ENCODE measurements around the gene LAMA3.
"Not testable (repeated sequence)": the region's sequence is repeated elsewhere in the genome, so short reads cannot be mapped to it uniquely, and the experiment has no call there.

Gene LAMA3

DNA sequence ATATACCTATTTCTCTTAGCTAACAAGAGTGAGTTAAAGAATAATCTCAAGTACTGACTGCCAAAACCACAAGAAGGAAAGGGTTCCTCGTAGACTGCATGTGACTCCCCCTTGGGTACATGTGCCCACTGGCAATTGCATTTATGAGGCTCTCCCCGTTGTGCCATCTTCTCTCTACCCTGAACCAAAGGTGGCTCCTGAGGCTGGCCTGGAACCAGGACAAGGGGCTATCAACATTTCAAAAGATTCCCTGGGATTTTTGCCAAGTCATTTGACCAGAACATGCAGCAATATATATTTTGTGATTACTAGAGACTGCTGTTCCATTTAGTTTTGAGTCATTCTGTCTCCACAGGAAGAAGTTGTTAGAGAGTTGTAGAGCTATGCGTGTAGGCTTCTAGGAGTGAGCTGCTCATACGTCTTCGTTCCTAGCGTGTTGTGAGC lies 45.8 kb downstream of the LAMA3 start:
- no peak for DNase-seq

DNA sequence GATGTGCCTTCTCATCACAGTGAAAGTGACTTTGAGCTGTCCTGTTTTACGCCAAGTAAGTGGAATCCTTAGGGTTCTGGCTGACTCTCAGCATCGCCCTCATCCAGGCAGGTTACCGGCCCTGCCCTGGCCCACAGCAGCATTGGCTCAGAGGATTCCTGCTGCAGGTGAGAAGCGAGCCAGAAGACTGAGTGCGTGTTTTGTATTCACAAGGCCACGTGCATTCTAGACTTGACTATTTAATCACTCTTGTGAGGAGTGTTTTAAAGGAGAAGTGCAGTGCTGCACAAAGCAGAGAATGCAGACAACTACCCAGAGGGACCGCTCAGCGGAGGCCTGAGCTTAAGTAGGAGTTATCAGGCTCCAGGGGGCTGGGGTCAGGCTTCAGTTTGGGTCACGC lies 48.3 kb downstream of the LAMA3 start:
- DNase-seq, result no peak

DNA sequence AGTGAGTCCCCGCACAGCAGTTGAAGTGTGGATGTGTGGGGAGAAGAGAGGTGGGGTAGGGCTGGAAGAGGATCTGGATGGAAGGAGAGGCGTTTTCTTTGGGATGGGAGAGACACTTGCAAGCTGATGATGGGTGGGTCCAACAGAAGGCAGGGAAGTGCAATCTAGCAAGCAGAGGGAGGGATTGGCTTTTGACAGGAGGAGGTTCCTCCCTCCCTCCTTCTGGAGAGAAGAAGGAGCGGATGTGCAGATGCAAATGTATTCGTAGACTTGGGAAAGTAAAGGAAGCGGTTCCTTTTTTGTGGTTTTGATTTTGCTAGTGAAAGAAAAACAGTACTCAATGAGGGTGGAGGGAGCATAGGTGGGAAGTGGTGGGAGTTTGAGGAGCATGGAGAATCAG lies 48.9 kb downstream of the LAMA3 start:
- no peak for DNase-seq

DNA sequence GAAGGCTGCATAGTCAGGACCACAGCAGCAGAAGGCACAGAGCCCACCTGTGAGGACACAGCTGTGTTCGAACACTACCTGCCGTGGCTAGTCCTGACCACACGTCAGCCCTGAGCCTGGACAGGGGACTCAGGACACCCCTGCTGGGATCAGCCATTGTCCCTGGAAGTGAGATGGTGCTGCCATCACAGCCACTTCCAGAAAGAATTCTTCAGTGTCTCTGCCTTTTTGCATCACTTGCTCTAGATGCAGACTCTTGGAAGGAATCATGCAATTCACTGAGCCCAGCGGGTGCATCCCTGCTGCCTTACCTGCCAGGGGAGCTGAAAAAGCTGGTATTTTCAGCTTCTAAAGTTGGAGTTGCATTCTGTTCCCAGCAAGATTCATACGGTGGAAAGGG lies 49.3 kb downstream of the LAMA3 start:
- DNase-seq, result no peak

DNA sequence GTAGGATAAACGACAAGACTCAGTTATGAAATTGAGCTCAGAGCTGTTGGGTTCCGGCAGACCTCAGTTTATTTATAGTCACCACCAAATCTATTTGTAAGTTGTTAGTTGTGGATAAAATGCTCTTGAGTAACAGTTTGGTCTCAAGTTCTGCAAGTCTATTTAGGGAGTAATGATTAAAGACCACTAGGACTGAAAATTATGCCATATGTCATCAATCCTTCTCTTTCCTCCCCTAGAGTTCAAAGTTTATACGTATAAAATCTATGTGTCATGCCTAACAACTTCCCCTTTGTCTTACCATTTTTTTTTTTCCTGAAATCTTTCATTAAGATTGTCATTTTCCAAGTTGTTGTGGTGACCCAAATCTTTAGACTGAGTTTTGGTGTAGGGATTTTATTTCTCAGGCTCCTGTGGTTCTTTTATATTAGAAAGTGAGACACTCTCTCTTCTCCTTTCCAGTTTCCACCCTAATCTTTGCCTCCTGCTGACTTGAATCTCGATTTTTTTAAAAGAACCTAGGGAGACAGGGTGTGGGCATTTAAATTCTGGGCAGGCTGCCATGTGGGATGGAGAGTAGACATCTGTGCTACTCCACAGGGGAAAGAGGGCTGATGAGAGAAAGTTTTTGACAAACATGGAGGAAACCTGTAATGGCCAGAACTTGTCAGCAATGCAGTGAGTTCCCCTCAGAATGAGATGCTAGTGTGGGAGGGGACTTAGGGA lies 51.0 kb downstream of the LAMA3 start:
- DNase-seq, result no peak

DNA sequence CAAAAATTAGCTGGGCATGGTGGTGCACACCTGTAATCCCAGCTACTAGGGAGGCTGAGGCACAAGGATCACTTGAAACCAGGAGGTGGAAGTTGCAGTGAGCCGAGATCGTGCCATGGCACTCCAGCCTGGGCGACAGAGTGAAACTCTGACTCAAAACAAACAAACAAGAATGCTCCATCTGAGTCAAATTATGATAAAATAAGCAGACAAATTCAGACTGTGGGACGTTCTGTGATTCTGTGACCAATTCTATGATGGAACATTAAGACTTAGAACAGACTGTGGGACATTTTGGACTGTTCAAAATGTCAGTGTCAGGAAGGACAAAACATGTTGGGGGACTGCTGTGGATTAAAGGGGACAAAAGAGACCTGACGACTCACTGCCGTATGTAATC lies 52.7 kb downstream of the LAMA3 start:
- DNase-seq, result not testable (repeated sequence)

DNA sequence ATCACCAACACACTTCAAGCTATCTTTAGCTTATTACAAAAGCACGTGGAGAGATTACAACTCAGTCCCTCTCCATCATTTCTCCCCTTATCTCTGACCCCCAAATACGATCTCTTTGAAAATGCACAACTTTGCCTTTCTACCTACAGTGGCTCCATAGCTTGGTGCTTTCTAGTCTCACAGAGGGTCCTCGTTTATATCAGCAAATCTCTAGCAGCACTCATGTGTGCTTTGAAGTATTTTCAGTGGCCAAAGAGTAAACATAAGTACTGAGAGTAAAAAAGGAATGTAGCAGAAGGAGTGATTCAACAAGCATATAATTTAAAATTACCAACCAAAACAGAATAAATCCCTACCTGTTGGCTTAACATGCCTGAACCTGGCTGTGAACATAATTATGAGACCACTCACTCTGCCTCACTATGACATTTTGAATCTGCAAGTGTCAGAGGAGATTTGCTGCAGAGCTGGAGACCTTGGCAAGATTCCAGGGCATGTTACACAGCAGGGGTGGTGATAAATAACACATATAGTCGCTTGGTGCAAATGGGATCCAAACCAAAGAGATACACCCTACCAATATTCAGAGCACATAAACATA lies 54.6 kb downstream of the LAMA3 start:
- DNase-seq, result no peak

DNA sequence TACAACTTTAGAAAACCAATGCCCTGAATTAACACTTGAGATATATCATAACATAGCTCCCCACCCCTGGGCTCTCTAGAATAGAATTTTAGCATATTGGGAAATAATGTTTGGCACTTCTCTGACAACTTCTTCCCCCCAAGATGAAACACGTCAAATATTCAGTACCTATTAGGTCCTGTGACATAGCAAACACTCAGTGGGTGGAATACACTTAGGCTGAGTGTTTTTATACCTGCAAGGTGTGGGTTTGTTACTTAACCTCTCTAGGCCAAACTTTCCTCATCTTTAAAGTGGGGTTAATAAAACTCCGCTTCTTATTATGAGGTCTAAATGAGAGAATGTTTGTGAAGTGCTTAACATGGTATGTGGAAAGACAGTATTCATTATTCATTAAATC lies 56.1 kb downstream of the LAMA3 start:
- DNase-seq, result no peak

DNA sequence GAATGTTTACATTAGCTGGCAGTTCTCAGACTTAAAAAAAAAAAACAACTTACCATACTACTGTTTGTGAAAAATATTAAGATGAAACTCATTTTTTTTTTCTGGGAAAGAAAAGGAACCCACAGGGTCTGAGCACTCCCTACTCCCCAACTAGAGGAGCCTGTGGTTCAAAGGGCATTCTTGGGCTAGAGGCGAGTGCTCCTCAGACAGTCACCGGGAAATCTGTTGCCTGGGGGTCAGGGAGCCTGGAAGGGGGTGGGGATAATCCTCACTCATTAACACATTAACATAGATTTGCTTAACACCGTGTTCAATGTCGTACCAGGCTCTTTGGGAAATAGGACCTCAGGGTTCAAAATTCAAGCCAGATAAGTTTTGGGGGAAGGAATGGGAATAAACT lies 57.6 kb downstream of the LAMA3 start:
- DNase-seq, result no peak

DNA sequence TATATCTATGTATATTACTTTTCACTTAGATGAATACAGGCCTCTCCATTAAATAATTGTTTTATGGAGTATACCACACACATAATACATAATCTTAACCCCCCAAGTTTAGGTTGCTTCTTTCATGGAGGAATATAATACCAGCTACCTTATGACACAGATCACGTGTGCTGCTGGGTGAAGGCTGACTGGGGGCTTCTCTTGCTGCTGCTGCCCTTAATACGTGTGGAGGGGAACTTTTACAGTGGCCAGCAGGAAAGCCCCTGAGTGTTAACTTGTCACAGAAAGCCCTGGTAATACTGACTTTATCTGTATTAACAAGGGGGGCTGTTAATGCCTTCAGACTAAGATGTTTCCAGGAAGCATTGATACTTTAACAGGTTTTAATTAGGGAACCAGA lies 63.1 kb downstream of the LAMA3 start:
- DNase-seq, result no peak

DNA sequence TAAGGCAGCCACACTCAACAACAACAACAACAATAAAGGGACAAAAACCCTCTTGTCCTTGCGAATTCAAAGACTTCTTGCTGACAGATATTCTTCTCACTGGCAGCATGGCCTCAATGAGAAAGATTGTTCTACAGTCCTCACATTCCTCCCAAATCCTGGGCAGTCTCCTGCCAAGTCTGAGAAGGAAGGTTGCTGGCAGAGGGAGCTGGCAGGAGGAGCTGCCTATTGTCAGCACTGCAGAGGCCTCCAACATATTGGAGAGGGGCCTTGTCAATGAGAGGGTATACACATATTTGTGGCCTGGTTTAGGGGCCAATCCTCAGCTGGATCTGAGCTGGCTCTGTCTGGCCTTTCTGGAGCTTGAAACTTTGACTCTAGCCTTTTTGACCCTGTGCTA lies 63.5 kb downstream of the LAMA3 start:
- no peak for DNase-seq

DNA sequence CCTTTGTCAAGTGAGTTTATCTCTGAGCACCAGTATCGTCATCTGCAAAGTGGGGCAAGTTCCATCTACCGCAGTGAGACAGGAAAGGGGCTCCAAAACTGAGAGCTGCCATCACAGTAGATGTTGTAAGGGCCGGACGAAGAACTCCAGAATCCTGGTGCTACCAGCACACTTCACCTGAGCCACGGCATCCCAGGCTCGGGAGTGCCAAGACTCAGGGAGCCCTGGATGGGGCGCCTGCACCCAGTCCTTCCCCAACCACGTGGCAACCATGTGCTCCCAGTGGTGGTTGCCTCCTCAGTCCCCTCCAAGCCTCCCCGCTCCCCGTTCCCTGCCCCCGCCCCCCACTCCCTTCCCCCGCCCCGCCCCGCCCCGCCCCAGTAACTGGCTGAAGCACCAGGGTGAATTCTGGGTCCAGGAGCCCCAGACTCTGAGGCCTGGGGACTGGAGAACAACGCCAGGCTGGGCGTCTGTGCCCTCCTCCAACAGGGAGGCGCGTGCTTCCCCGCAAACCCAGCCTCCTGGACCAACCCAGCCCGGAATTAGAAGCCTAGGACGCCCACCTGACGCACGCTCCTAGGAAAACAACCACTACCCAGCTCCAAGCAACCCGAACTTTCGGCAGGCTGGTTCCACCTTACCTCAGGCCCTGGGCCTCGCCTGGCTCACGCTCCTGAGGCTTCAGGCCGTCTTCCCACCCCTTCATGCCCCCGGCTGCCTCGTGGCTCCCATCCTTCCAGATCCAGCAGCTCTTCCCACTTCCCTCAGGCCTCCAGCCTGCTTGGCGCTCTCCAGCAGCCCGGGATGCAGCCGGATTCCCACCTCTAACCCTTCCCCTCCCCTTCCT lies 67.6 kb downstream of the LAMA3 start:
- no peak for DNase-seq

DNA sequence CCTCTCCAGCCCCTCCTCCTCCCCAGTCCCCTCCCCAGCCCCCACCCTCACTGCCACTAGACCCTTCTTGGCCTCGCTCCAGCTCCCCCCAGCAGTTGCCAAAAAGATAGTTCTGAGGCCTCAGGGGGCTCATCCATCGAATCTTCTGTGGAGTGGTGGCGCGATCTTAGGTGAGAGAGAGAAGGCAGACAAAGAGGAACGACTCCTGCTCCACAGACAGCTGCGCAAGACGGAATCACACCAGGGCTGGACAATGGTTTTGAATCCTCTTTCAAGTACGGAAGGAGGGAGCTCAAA lies 68.1 kb downstream of the LAMA3 start:
- DNase-seq, result no peak

DNA sequence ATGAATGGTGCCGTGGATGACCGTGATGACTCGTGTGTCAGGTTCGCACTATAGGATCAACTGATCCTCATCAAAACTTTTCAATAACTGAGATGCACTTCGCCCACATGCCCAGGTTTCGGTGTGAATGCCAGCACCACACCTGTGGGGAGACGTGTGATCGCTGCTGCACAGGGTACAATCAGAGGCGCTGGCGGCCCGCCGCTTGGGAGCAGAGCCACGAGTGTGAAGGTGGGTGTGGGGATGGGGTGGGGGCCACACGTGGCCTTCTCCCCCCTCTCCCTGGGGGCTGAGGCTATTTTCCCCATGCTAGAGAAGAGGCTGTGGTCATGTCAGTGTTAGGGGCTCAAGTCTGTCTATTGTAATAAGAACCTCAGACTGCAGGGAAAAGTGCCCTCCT lies 69.0 kb downstream of the LAMA3 start:
- DNase-seq, result no peak

DNA sequence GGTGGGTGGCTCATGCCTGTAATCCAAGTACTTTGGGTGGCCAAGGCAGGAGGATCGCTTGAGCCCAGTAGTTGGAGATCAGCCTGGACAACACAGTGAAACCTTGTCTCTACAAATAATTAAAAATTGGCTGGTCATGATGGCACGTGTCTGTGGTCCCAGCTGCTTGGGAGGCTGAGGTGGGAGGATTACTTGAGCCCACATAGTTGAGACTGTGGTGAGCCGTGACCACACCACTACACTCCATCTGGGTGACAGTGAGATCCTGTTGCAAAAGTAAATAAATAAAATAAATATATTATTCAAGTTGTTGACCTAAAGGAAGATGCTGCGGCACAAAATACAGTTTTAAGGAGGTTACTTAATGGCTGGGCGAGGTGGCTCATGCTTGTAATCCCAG lies 72.7 kb downstream of the LAMA3 start:
- no peak for DNase-seq

DNA sequence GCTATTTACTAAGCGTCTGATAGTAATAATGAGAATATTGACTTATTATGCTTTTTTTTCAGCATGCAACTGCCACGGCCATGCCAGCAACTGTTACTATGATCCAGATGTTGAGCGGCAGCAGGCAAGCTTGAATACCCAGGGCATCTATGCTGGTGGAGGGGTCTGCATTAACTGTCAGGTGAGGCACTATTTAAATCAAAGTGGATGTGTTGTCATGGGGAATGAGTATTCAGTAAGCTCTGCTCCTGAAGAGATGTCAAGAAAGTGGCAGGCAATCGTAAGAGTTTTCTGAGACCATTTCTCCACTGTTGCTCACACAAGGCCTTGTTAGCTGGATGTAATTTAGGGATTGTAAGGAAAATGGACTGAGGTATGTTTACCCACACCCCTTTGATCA lies 74.1 kb downstream of the LAMA3 start:
- no peak for DNase-seq

DNA sequence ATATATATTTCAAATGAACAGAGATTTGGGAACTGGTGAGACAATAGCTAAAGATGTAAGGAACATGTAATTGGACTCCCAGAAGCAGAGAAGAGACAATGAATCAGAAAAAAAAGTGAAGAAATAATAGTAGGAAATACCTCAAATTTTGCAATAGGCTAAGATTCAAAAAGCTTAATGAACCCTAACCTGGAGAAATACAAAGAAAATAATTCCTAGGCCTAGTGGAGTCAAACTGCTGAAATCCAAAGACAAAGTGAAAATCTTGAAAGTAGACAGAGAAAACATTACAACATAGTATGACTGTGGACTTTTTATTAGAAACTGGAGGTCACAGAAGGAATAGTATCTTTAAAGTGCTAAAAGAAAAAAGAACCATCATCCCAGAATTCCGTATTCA lies 76.7 kb downstream of the LAMA3 start:
- no peak for DNase-seq

DNA sequence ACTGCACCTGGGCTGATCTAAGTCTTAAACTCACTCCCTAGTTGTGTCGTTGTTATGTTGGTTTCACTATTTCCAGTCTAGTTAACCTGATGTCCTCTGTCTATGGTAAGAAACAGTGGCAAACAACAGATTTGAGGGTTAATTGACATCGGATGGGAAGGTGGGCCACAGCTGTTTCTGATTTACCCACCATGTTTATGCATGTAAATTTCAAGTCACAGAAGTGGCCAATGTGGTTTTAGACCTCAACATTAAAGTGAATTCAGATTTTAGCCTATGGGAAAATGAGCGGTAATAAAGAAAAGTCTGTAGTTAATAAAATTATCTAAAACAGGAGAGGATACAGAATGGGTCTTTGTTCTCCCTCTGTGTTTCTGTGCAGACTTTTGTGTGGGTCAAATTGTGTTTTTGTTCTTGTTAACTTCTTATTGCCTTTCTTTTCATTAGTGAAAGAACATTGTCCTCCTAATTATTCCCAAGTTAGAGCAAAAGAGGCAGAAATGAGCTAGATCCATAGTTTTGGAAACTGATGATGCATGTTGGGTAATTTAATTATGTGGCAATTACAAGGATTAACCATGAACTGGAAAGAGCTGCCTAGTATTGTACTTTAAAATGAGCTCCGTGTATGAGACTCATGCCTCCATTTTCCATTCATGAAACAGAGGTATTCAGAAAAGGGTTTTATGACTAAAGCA lies 83.2 kb downstream of the LAMA3 start:
- DNase-seq, result no peak

DNA sequence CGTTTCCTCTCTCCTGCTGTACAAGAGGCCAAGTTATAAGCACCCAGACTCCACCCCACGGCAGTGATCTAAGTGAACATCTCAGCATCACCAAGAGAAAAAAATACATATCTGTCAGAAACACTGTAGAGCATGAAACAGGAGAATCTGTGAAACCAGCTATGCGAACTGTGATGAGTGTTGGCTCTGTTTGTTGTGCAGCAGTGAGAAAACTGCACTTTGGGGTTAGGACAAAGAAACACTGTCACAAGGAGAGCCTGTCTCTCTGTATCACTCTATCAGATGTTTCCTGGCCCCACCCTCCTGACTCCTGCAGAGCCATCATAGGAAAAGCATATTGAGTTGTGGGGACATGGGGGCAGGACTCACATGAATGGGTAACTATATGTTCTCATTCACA lies 87.1 kb downstream of the LAMA3 start:
- no peak for DNase-seq

DNA sequence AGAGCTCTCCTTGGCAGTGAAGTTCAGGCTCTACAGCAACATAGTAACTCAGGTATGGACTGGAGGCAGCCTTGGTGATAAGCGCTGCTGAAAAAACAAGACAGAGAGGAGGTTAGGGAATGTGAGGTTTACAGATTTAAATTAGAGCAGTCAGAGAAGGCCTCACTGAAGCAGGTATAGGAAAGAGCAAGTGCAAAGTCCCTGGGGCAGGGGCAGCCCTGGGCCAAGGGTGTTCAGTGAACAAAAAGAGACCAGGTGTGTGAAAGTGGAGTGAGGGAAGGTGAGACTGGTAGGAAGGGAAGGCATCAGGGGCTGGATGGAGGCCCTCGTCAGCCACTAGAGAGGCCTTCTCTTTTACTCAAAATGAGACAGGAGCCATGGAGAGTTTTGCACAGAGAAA lies 89.6 kb downstream of the LAMA3 start:
- no peak for DNase-seq

DNA sequence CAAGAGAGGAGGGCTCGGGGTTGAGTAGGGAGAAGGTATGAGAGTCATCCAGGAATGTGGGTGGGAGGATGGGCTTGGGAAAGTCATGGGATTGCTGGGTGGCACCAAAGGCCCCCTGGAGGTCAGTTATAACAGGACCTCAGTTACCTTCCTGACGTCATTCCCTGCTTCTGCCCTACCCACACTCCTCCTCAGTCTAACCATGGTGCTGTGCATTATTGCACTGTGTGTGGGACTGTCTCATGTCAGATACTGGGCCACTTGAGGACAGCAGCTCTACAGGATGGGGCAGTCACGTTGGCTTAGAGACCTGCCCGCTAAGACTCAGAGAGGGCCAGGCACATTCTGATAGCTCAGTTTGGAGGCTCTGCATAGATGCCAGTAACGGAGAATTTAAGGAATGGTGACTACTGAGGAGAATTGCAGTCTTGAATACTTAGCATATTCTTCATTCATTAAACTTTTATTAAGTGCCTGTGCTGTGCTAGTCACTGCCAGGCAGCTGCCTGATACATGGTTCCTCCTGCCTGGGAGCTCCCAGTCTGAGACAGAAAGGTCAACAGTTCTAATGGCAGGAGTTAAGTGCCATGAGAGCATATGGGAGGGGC lies 90.5 kb downstream of the LAMA3 start:
- no peak for DNase-seq

DNA sequence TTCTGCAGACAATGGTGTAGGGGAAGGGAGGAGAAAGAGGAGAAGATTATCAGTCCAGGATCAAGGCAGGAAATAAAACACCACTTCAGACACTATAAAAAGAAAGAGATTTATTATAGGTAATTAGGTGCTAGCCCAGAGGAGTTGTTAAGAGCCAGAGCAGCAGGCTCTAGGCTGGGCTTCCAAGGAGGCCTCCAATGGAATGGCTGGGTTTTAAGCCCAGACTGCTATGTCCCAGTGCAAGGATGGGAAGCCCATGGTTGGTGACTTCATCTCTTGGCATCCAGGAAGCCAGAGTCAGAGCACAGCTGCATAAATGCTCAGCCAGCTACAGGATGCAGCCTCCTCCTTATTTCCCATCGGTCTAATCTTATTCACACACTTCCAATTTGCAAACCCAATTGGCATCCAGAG lies 95.6 kb downstream of the LAMA3 start:
- no peak for DNase-seq

DNA sequence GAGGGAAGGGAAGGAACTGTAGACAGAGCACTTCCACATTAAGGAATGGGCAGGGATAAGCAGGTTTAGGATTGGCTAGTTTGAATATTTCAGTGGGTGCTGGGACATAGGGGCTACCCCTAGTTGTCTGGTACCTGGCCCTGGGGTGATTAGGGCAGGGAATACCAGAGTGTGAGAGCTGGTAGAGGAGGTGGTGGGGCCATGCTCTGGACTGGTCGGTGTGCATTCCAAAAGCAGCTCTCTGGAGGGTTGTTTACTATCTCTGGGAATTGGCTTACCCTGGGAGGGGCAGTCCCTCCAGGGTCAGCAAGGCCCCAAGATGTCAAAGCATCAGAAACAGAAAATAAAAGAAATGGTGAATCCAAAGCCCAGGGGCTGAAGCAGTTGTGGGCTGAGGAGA lies 103.8 kb downstream of the LAMA3 start:
- no peak for DNase-seq
